NCI-H748 treated with DMSO at 0.1 percent for 48 hours (cell line): ENCODE results near the gene ZBTB47.

Experiments used
- DNase-seq: peaks from one replicate; lab custom pipeline; 2025; lab: John Stamatoyannopoulos, UW

Gene ZBTB47

GRCh38 chr3:42712688-42713372 lies 59.3 kb downstream of the ZBTB47 start:
- DNase-seq: no peak

DNA sequence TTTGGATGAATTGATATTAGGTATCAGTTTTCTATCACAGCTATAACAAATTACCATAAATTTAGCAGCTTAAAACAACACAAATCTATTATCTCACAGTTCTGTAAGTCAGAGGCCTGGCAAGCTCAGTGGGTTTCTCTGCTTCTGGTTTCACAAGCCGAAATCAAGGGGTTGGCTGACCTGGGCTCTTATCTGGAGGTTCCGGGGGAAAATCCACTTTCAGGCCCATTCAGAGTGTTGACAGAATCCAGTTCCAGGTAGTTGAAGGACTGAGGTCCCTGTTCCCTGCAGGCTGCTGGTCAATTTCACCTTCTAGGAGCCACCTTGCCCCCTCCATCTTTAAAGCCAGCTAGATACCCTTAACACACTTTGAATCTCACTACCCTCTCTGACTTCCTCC lies 60.2 kb downstream of the ZBTB47 start:
- no peak for DNase-seq

GRCh38 chr3:42714171-42714852 lies 60.8 kb downstream of the ZBTB47 start:
- no peak for DNase-seq
